Activated naive CD4-positive, alpha-beta T cell treated with anti-CD3 and anti-CD28 coated beads, Interleukin-2, amount 50 U/mL, for 72 hours (primary cell): ENCODE data around the gene TEDC1. TPM values are rescaled to one million over a fixed set of nuclear protein-coding genes. Genes with fewer than 3 reads are reported as not detected.
A peak's percentile ranks its signal among the peaks of the same experiment; 100 is the strongest.
"Not testable (repeated sequence)": the region's sequence is repeated elsewhere in the genome, so short reads cannot be mapped to it uniquely, and the experiment has no call there.

Experiments used
- ATAC-seq, 2 donors: fragments of 150-1000 bp; cut with Tn5 transposase; 2 replicates each; pipeline ENCODE4 v1.10.0; 2021; ENCODE audit warnings: mild to moderate bottlenecking in 2 of 2, moderate library complexity in 2 of 2
- DNase-seq, 2 donors: peaks; one replicate each; pipeline ENCODE4 v3.0.0; 2021 to 2022; ENCODE audit warnings: low spot score in 2 of 2
- H3K27ac Mint-ChIP-seq, 2 donors: one replicate each; pipeline ENCODE4 v1.8.0; 2022; ENCODE audit warnings: mild to moderate bottlenecking in 2 of 2, mixed read lengths in 2 of 2
- H3K36me3 Mint-ChIP-seq, 2 donors: one replicate each; pipeline ENCODE4 v1.8.0; 2022; ENCODE audit warnings: mixed read lengths in 2 of 2
- H3K9me3 Mint-ChIP-seq, 2 donors: one replicate each; pipeline ENCODE4 v1.8.0; 2022; ENCODE audit warnings: mixed read lengths in 2 of 2
- total RNA-seq, 2 donors: library from RNA; stranded (reverse); gene quantifications; one replicate each; pipeline ENCODE4 v1.2.3, GENCODE V29; 2022

TEDC1 gene
- total RNA-seq, 2 donors from 2014 or later = 32.6 to 34.1 TPM

- ATAC-seq = no peak
- no peak for DNase-seq
- H3K27ac Mint-ChIP-seq = no peak overlapping the region
- H3K36me3 Mint-ChIP-seq = peaks cover 0 to 5% of the 10 kb centered on the region in 2 donors
- H3K9me3 Mint-ChIP-seq = no peaks in the 10 kb centered on the region
Measured at GRCh38 chr14:105533391-105533790, 42.3 kb downstream of the TEDC1 start.

DNA sequence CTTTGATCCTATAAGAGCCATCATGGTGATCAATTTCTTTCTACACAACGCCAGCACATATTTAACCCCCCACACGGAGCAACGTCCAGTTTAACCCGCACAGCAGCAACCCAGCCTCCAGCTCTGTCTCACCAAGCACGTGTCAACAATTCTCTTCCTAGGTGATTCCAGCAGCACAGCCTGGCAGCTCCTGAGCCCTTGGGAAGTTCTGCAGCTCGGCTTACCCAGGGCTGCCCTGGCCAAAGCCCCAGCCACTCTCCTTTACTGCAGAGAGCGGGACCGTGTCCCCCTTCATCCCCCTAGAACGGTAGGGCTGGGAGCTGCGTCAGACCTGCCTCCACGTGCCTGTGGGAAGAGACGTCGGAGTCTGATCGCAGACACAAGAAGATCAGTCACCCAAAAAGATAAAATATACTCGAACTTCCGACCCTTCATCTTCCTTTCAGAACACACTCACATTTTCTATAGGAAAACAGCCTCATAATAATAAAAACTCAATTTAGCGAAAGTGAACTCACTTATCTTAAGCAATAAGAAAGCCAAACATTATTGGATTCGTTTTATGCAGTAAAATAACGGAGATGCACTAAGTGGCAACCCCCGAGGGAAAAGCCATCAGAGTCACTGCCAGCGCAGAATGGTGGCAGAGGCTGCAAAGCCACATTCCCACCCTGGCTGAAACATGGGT, 42.9 kb downstream of the TEDC1 start:
- Mint-ChIP-seq H3K27ac (no peak overlapping the region), H3K36me3 (peaks cover 0 to 4% of the 10 kb centered on the region in 2 donors), H3K9me3 (no peaks in the 10 kb centered on the region)
- DNase-seq (no peak), ATAC-seq (no peak)

DNA sequence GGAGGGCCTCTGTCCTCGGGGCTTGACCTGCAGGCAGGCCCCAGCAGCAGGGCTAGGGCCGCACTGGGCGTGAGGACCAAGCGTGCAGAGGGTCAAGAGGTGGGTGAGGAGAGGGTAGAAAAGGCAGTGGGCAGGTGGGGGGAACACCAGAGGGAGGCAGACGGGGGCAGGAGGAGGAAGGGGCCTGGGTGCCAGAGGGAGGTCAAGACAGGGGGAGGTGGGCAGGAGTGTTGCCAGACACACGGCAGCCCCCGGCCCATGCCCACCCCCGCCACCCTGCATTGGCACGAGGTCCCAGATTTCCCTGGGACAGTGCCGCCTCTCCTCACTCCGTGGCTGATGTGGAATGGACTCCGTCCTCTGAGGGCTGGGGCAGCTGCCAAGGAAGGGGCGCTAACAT, 43.5 kb downstream of the TEDC1 start:
- DNase-seq (no peak), ATAC-seq (no peak)
- no peaks in the 10 kb centered on the region for H3K36me3 Mint-ChIP-seq
- H3K27ac Mint-ChIP-seq = no peak overlapping the region
- no peaks in the 10 kb centered on the region for H3K9me3 Mint-ChIP-seq

- H3K9me3 Mint-ChIP-seq = no peaks in the 10 kb centered on the region
- no peaks in the 10 kb centered on the region for H3K36me3 Mint-ChIP-seq
- no peak overlapping the region for H3K27ac Mint-ChIP-seq
- no peak for ATAC-seq
- no peak for DNase-seq
Measured at GRCh38 chr14:105536051-105536450, 45.0 kb downstream of the TEDC1 start.

GRCh38 chr14:105536691-105537579, 45.9 kb downstream of the TEDC1 start:
- Mint-ChIP-seq H3K9me3 (no peaks in the 10 kb centered on the region), H3K36me3 (no peaks in the 10 kb centered on the region), H3K27ac (peak overlapping the region in 1 of 2 donors; percentile 25)
- ATAC-seq (no peak), DNase-seq (no peak)

- ATAC-seq = peak; percentile 84 to 89
- Mint-ChIP-seq H3K36me3 (no peaks in the 10 kb centered on the region), H3K27ac (no peak overlapping the region), H3K9me3 (no peaks in the 10 kb centered on the region)
- DNase-seq = peak; percentile 73 to 89
Measured at GRCh38 chr14:105537580-105538474, 46.8 kb downstream of the TEDC1 start.

GRCh38 chr14:105538481-105539049, 47.5 kb downstream of the TEDC1 start:
- Mint-ChIP-seq H3K9me3 (no peaks in the 10 kb centered on the region), H3K36me3 (no peaks in the 10 kb centered on the region), H3K27ac (no peak overlapping the region)
- peak in 1 of 2 donors; percentile 51 for DNase-seq
- no peak for ATAC-seq

DNA sequence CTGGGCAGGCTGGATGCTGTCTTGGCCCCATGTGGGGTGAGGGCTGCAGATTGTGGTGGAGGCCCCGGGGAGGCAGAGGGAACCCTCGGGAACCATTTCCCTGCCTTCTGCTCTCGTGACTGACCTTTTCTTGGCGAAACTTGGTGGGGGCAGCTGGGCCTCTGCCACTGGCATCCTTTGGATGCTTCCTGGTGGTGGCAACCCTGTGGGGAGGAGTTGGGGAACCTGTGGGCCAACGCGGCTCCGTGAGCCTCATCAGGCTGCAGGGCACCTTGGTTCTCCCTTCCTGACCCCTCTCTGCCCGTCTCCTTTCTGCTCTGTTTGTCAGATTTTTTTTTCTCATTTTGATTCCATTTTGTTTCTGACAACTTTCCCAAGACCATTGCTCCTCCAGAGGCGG, 49.8 kb downstream of the TEDC1 start:
- Mint-ChIP-seq H3K27ac (no peak overlapping the region), H3K9me3 (no peaks in the 10 kb centered on the region), H3K36me3 (no peaks in the 10 kb centered on the region)
- DNase-seq = no peak
- no peak for ATAC-seq

DNA sequence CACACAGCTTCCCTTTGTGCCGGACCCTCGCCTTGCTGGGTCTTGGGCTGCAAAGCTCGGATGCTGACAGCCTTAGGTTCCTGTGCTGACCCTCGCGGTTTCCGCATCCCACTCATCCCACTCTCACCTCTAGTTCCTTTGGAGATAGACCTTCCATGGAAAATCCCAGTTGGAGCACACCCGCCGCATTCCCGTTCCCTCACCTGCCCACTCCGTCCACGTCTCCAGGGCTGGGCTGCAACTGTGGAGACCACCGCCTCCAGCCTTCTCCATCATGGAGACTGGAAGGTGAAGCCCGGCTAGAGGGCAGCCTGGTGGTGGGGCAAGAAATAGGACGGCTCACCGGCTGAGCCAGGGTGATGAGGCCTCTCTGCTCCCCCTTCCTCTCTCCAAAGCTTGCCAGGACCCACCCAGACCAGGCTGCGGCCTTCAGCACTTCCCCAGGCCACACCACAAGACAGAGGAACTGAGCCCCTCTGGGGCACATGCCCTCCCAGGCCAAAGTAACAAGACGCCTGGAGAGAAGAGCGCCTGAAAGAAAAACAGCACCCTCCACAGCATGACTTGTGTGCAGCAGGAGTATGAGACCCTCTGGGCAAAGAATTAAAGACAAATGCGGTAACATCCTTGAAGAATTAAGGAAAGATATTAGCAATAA, 50.3 kb downstream of the TEDC1 start:
- no peaks in the 10 kb centered on the region for H3K36me3 Mint-ChIP-seq
- ATAC-seq = no peak
- no peak overlapping the region for H3K27ac Mint-ChIP-seq
- no peak for DNase-seq
- H3K9me3 Mint-ChIP-seq = no peaks in the 10 kb centered on the region

DNA sequence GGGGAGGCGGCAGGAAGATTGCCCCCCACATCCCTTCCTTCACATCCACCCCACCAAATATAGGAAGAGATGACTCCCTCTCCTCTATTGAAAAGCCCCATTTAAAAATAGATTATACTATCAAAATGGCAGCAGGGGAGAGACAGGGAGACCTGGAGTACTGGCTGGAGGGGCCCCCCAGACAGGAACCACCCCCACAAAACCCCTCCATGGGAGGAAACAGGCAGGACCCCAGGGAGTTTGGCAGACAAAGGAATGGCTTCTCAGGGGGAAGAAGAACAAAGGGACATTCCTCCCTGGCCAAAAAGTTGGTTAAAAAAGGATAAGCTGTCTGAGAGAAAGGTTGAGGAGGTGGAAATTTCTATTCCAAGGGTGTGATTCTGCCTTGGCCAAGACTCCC, 54.6 kb downstream of the TEDC1 start:
- not testable (repeated sequence) for DNase-seq, H3K9me3 Mint-ChIP-seq, ATAC-seq, H3K27ac Mint-ChIP-seq, H3K36me3 Mint-ChIP-seq

- ATAC-seq, H3K27ac Mint-ChIP-seq, H3K36me3 Mint-ChIP-seq, DNase-seq, H3K9me3 Mint-ChIP-seq: not testable (repeated sequence)
Measured at GRCh38 chr14:105546410-105546809, 55.4 kb downstream of the TEDC1 start.

GRCh38 chr14:105547072-105547471, 56.0 kb downstream of the TEDC1 start:
- ATAC-seq, H3K27ac Mint-ChIP-seq, H3K36me3 Mint-ChIP-seq: not testable (repeated sequence)

GRCh38 chr14:105547741-105548169, 56.7 kb downstream of the TEDC1 start:
- H3K27ac Mint-ChIP-seq = no peak overlapping the region
- H3K36me3 Mint-ChIP-seq = no peaks in the 10 kb centered on the region
- no peak for DNase-seq
- no peak for ATAC-seq
- H3K9me3 Mint-ChIP-seq = no peaks in the 10 kb centered on the region

More at GRCh38 chr14:105547072-105547471, 56.0 kb downstream of the TEDC1 start:
- H3K9me3 Mint-ChIP-seq, DNase-seq: not testable (repeated sequence)
